Activated CD4-positive, CD25-positive, alpha-beta regulatory T cell treated with anti-CD3 and anti-CD28 coated beads, Interleukin-2, amount 50 U/mL, for 16 hours (primary cell): ENCODE data around the gene ARMC3.
"Not testable (repeated sequence)": the region's sequence is repeated elsewhere in the genome, so short reads cannot be mapped to it uniquely, and the experiment has no call there.

ENCODE experiments used
- DNase-seq: peaks from one replicate; pipeline ENCODE4 v3.0.0-alpha.2; 2020; ENCODE audit warnings: low read depth, low spot score

ARMC3 gene

GRCh38 chr10:22925088-22925487, 2.8 kb upstream of the ARMC3 start:
- no peak for DNase-seq

- no peak for DNase-seq
Observed at GRCh38 chr10:22927166-22927565, 687 bp upstream of the ARMC3 start.

DNA sequence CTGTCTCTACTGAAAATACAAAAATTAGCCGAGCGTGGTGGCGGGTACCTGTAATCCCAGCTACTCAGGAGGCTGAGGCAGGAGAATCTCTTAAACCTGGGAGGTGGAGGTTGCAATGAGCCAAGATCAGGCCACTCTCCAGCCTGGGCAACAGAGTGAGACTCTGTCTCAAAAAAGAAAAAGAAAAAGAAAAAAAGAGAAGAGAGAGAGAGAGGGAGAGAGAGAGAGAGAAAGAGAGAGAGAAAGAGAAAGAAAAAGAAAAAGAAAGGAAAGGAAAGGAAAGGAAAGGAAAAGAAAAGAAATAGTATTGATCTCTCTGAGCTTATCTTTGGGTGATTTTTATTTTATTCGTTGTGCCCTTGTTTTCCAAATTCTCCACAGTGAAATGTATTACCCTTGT, 1.2 kb downstream of the ARMC3 start:
- DNase-seq = not testable (repeated sequence)

GRCh38 chr10:22931948-22932347, 4.1 kb downstream of the ARMC3 start:
- no peak for DNase-seq

- no peak for DNase-seq
Observed at GRCh38 chr10:22932626-22933370, 4.9 kb downstream of the ARMC3 start.

DNA sequence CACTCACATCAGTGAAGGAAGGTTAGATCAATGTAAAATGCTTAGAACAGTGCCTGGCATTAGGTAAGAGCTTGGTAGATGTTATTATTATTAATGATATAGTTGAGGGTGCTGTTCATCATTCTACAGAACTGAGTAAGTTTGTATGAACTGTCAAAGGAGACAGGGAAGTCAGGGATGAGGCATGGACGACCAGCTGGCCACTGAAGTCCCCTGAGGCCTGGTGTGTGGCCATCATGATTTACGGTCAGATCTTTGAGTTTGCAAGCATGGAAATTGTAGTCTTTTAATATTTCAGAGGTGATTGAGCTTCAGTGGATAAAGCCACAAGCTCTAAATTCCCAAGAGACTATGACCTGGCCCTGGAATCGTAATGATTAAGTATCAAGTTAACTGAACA, 6.9 kb downstream of the ARMC3 start:
- no peak for DNase-seq

GRCh38 chr10:22942437-22942836, 14.6 kb downstream of the ARMC3 start:
- DNase-seq = no peak

GRCh38 chr10:22945934-22946673, 18.3 kb downstream of the ARMC3 start:
- no peak for DNase-seq

- no peak for DNase-seq
Observed at GRCh38 chr10:22954970-22955369, 27.1 kb downstream of the ARMC3 start.

GRCh38 chr10:22958338-22958737, 30.5 kb downstream of the ARMC3 start:
- no peak for DNase-seq

DNA sequence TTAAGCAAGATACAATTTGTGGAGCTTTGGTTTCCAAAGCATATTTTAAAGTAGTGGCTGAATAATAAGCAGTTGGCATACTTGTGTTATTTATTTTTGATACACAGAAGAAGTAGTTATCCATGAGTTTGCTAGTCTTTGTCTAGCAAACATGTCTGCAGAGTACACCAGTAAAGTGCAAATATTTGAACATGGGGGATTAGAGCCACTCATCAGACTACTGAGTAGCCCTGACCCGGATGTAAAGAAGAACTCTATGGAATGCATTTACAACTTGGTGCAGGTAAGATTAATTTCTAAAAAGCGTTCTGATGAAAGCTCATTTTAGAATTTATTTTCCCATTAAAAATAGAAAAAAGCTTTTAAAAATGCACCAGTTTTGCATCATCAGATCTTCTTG, 31.4 kb downstream of the ARMC3 start:
- no peak for DNase-seq

DNA sequence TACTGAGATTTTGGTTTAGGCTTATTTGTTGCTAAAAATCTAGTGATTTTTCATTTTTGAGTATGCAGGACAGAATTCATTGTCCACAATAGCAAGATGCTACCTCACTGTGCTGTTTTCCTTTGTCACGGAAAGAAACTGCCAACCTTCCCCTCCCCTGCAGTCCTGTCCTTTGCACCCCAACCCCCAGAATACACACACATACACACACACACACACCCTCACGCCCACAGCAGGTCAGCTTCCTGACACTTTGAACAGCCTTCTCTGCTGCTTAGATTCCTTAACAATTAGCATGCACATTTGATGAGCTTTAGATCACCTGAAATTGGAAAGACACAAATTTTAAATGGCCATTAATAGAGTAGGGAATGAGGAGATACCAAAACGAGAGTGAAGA, 32.1 kb downstream of the ARMC3 start:
- no peak for DNase-seq

GRCh38 chr10:22962817-22963216, 35.0 kb downstream of the ARMC3 start:
- no peak for DNase-seq

DNA sequence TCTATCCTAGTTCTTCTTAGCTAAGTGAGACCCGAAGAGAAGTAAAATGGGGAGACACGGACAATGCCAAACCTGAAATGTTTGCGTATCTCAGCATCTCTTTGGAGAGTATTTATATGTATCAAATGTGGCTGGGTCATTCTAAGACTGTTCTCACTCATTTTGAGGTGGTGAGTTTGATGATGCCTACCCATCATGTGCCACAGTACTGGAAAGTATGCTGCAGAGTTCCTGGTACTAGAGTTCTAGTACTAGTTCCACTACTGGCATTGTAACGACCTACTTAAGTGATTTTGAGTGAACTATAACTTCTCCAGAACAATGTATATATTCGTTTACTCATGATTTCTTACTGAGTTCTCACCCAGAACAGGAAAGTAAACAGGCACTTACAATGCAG, 41.9 kb downstream of the ARMC3 start:
- no peak for DNase-seq

GRCh38 chr10:22976534-22976933, 48.7 kb downstream of the ARMC3 start:
- no peak for DNase-seq

GRCh38 chr10:22977751-22978150, 49.9 kb downstream of the ARMC3 start:
- DNase-seq = no peak

- DNase-seq = no peak
Observed at GRCh38 chr10:22978287-22978686, 50.4 kb downstream of the ARMC3 start.

- no peak for DNase-seq
Observed at GRCh38 chr10:22978918-22979317, 51.1 kb downstream of the ARMC3 start.

DNA sequence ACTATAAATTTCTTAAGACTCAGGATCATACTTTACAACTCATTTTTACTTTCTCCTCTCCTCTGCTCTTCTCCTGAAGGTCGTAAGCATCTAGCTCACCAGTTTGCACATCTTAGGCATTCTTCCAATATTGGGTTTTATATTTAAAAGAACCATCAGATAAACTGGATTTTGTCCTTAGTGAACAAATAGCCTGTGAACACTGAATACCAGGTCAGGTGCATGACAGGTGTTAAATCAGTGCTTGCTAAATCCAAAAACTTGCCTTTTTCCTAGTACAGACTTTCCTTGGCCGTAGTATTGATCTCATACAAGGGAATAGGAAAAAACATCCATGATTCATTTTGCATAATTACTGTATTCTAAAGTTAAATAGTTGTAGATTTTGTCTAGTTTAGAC, 53.0 kb downstream of the ARMC3 start:
- DNase-seq = no peak

DNA sequence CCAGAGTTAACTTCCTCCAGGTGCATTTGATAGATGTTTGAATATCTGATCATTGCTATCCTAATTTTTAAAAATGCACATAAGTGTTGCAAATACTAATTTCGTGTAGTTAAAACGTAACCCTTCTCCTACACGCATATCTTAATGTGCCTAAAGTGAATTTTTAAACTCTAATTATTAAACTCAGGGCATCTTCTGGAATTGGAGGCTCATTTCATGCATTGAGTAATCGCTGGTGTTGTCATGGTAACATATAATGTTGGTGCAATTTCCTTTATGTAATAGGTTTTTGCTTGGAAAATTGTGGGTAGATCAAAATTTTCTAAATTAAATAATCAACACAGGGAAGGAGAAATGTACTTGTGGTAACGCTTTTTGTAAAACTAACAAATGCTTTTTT, 56.2 kb downstream of the ARMC3 start:
- DNase-seq = no peak

GRCh38 chr10:22986771-22987542, 59.1 kb downstream of the ARMC3 start:
- DNase-seq = no peak

GRCh38 chr10:22988581-22989360, 60.9 kb downstream of the ARMC3 start:
- peak; percentile 61 for DNase-seq
